Endodermal cell (in vitro differentiated cells): ENCODE results near the gene VPS16. TPM values are rescaled to one million over a fixed set of nuclear protein-coding genes. Genes with fewer than 3 reads are reported as not detected.
A peak's percentile ranks its signal among the peaks of the same experiment; 100 is the strongest.

ENCODE experiments used
- DNase-seq: peaks from one replicate; pipeline ENCODE4 v3.0.0-alpha.2; 2017
- H3K27ac ChIP-seq: 2 replicates; pipeline ENCODE4 v1.5.1; 2013; ENCODE audit warnings: mild to moderate bottlenecking, low read depth, low read length, moderate library complexity
- H3K27me3 ChIP-seq: 2 replicates; pipeline ENCODE4 v1.6.1; 2013; ENCODE audit warnings: mild to moderate bottlenecking, low read length, moderate library complexity; ENCODE audit not compliant: insufficient read depth, control insufficient read depth, poor library complexity, severe bottlenecking
- H3K36me3 ChIP-seq: 2 replicates; pipeline ENCODE4 v1.7.0; 2013; ENCODE audit warnings: mild to moderate bottlenecking, low read length, moderate library complexity; ENCODE audit not compliant: control insufficient read depth, insufficient read depth
- H3K4me1 ChIP-seq: one replicate; pipeline ENCODE4 v1.7.0; 2013; ENCODE audit warnings: low read length; ENCODE audit not compliant: control insufficient read depth, insufficient read depth
- H3K4me3 ChIP-seq: 2 replicates; pipeline ENCODE4 v1.5.1; 2013; ENCODE audit warnings: mild to moderate bottlenecking, low read length, moderate library complexity
- H3K9ac ChIP-seq: 2 replicates; pipeline ENCODE4 v1.6.1; 2013; ENCODE audit warnings: mild to moderate bottlenecking, low read length, moderate library complexity; ENCODE audit not compliant: poor library complexity, severe bottlenecking; ENCODE audit errors: extremely low read depth
- H3K9me3 ChIP-seq: 2 replicates; pipeline ENCODE4 v1.6.1; 2013; ENCODE audit warnings: mild to moderate bottlenecking, low read length, moderate library complexity; ENCODE audit not compliant: control insufficient read depth
- H3K27ac Mint-ChIP-seq: 2 replicates; pipeline ENCODE4 v1.8.0; 2020; ENCODE audit warnings: mixed read lengths
- H3K27me3 Mint-ChIP-seq: 2 replicates; pipeline ENCODE4 v1.8.0; 2021; ENCODE audit warnings: mild to moderate bottlenecking, mixed read lengths; ENCODE audit not compliant: insufficient read depth
- H3K36me3 Mint-ChIP-seq: 2 replicates; pipeline ENCODE4 v1.8.0; 2020; ENCODE audit warnings: low read depth, mixed read lengths
- H3K4me1 Mint-ChIP-seq: 2 replicates; pipeline ENCODE4 v1.8.0; 2020; ENCODE audit warnings: mixed read lengths
- H3K4me3 Mint-ChIP-seq: 2 replicates; pipeline ENCODE4 v1.8.0; 2020; ENCODE audit warnings: mild to moderate bottlenecking, moderate library complexity, mixed read lengths
- H3K9me3 Mint-ChIP-seq: 2 replicates; pipeline ENCODE4 v1.8.0; 2020; ENCODE audit warnings: mild to moderate bottlenecking, mixed read lengths
- CTCF ChIP-seq: fragments of 200-600 bp; sonication (generic); conservative IDR thresholded peaks from 2 replicates; pipeline ENCODE4 v1.5.0; 2021; ENCODE audit warnings: antibody characterized with exemption, mild to moderate bottlenecking
- WGBS, 2 experiments: methylation state at CpG; one replicate each; pipeline versions ENCODE4 v1.1.5 to v1.1.7; 2013; ENCODE audit warnings: missing lambda C conversion rate in 2 of 2, mixed read lengths in 1 of 2; ENCODE audit not compliant: insufficient coverage in 1 of 2, insufficient read length in 1 of 2; 5-methylcytosine and 5-hydroxymethylcytosine counted together
- total RNA-seq, 2 donors: library from RNA; stranded (reverse); fragmentation: NEBNext Ultra II Directional in 1 of 2; extraction: Animal tissue kit (Norgen Biotek cat#: 25700) in 1 of 2; gene quantifications; 2 replicates in 1 of 2; 3 replicates in 1 of 2; pipeline ENCODE4 v1.2.1, GENCODE V29; 2021

Gene VPS16
- total RNA-seq, 2 donors from 2014 or later: 36.8 to 37.5 TPM

DNA sequence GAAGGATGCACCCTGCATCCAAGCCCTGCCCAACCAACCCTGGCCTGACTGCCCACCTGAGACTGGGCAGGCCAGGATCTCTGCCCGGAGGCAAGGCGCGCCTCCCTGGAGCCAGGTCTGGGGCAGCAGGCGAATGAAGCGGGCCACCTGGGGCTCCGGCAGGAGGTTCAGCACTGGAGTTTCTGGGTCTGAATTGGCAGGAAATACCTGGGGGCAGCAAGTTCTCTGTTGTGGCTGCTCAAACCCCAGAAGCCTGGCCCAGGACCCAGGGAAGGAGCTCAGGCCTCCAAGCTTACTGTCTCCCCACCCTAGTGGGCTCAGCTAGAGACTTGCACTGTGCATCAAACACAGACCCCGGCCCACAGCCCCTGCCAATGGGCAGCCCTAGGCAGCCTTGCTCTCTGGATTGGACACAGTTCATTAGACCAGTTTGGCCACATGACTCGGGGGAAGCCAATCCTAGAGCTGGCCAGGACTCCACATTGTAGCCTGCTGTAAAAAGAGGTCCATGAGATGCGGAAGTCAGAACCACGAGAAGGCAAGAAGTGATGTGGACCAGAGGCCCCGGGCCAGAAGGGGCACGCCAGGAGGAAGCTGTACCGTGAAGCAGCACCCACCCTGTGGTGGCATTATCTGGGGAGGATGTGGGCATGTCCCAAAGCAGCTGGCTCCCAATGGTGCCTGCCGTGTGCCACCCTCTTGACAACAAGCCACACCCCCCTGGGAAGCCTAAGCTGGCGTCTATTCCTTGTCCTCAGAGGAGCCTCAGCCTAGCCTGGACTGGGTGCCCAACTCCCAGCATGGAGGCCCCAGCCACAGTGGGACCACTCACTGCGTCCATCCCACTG lies 43.2 kb upstream of the VPS16 start:
- H3K4me3 ChIP-seq: no peak overlapping the region
- no peak for TF ChIP-seq CTCF
- WGBS, 2 experiments: 86 to 100% methylated on average over 6 to 16 of the region's 16 CpGs
- H3K36me3 Mint-ChIP-seq: peaks cover 38% of the 10 kb centered on the region
- peaks cover 14% of the 10 kb centered on the region for H3K27me3 ChIP-seq
- peaks cover 18% of the 10 kb centered on the region for H3K4me1 Mint-ChIP-seq
- H3K36me3 ChIP-seq: peaks cover 27% of the 10 kb centered on the region
- H3K9ac ChIP-seq: no peak overlapping the region
- no peaks in the 10 kb centered on the region for H3K4me1 ChIP-seq
- no peaks in the 10 kb centered on the region for H3K9me3 Mint-ChIP-seq
- H3K27me3 Mint-ChIP-seq: peaks cover 13% of the 10 kb centered on the region
- H3K27ac ChIP-seq: no peak overlapping the region
- H3K4me3 Mint-ChIP-seq: no peak overlapping the region
- no peak overlapping the region for H3K27ac Mint-ChIP-seq
- no peaks in the 10 kb centered on the region for H3K9me3 ChIP-seq
- no peak for DNase-seq

- Histone ChIP-seq H3K4me1 (no peaks in the 10 kb centered on the region), H3K4me3 (no peak overlapping the region), H3K9ac (no peak overlapping the region), H3K9me3 (no peaks in the 10 kb centered on the region), H3K27me3 (peaks cover 23% of the 10 kb centered on the region), H3K36me3 (peaks cover 27% of the 10 kb centered on the region), H3K27ac (no peak overlapping the region)
- Mint-ChIP-seq H3K4me3 (no peak overlapping the region), H3K27ac (no peak overlapping the region), H3K4me1 (peaks cover 18% of the 10 kb centered on the region), H3K36me3 (peaks cover 37% of the 10 kb centered on the region), H3K27me3 (peaks cover 20% of the 10 kb centered on the region), H3K9me3 (no peaks in the 10 kb centered on the region)
- no peak for DNase-seq
- TF ChIP-seq CTCF: no peak
- 92% methylated on average over 13 to 19 of the region's 19 CpGs for WGBS, 2 experiments
These were observed 42.3 kb upstream of the VPS16 start for GRCh38 chr20:2798095-2798805.

DNA sequence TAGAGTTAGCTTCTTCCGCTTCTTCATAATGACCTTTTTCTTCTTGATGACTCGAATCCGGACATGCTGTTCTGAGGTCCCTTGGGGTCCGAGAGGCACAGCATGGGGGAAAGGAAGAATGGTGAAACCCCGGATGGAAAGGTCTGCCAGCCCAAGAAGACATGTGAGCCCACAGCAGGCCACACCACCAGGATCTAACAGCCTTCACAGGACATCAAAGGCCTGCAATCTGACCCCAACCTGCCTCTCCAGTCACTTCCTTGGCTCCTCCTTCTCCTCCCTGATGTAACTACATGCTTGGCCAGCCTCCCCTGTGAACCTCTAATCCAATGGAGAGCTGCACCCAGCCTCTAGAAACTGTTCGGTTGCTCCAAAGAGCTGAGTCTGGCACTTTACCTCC lies 41.7 kb upstream of the VPS16 start:
- H3K27me3 Mint-ChIP-seq: peaks cover 25% of the 10 kb centered on the region
- no peaks in the 10 kb centered on the region for H3K9me3 Mint-ChIP-seq
- H3K4me1 ChIP-seq: no peaks in the 10 kb centered on the region
- peak overlapping the region; percentile 84 for H3K4me3 Mint-ChIP-seq
- peaks cover 33% of the 10 kb centered on the region for H3K36me3 Mint-ChIP-seq
- DNase-seq: peak; percentile 83
- no peak overlapping the region for H3K9ac ChIP-seq
- peaks cover 29% of the 10 kb centered on the region for H3K27me3 ChIP-seq
- TF ChIP-seq CTCF: no peak
- peak overlapping the region; percentile 13 for H3K27ac Mint-ChIP-seq
- no peaks in the 10 kb centered on the region for H3K9me3 ChIP-seq
- H3K4me1 Mint-ChIP-seq: peaks cover 18% of the 10 kb centered on the region
- H3K4me3 ChIP-seq: peak overlapping the region; percentile 81
- WGBS, 2 experiments: 50 to 72% methylated on average over 1 to 6 of the region's 6 CpGs
- H3K27ac ChIP-seq: peak overlapping the region; percentile 83
- peaks cover 27% of the 10 kb centered on the region for H3K36me3 ChIP-seq
